Measurements from ENCODE around the gene TAOK2. TPM values are rescaled to one million over a fixed set of nuclear protein-coding genes. Genes with fewer than 3 reads are reported as not detected.

TAOK2 gene
- 32.3 and 39.7 TPM in 2 replicates for total RNA-seq

DNA sequence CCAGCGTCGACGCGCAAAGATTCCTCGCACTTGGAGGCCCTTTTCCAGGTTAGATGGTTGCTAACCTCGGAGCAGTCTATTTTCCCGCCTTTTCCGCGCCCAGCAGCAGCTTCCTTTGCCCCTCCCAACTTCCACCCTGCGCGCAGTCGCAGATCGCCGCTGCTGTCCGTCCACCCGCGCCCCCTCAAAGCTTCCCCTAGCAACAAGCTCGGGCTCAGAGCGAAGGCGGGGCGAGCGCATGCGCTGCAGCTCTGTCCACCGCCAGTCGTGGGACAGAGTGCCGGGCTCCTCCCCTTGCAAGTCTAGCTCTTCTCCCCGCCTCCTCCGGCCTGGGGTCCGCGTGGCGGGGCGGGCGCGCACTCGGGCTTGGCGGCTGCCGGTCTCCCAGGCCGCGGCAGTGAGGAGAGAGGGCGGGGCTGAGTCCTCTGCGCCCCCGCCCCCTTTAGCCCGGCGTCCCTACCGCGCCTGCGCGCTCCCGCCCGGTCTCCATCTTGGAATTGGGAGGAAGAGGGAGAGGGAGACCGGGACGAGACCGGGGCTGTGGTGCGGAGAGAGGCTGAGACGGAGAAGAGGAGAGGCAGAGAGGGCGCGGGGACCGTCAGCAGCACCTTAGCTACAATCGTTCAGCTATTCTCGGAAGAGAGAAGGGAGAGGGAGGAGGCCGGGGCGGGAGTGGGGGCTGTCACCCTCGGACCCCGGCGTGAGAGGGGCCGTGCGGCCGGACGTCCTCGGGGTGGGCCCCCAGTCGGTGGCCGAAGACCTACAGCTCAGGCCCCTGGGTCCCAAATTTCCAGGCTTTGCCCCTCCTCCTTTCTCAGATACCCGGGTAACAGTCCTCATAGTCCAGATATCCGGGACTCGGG is at the start of gene TAOK2:
TAOK2 (plus strand) TSS at position 485 of the 863 bp plus-strand sequence. CDS start 3,905 bp downstream, outside the sequence.

DNA sequence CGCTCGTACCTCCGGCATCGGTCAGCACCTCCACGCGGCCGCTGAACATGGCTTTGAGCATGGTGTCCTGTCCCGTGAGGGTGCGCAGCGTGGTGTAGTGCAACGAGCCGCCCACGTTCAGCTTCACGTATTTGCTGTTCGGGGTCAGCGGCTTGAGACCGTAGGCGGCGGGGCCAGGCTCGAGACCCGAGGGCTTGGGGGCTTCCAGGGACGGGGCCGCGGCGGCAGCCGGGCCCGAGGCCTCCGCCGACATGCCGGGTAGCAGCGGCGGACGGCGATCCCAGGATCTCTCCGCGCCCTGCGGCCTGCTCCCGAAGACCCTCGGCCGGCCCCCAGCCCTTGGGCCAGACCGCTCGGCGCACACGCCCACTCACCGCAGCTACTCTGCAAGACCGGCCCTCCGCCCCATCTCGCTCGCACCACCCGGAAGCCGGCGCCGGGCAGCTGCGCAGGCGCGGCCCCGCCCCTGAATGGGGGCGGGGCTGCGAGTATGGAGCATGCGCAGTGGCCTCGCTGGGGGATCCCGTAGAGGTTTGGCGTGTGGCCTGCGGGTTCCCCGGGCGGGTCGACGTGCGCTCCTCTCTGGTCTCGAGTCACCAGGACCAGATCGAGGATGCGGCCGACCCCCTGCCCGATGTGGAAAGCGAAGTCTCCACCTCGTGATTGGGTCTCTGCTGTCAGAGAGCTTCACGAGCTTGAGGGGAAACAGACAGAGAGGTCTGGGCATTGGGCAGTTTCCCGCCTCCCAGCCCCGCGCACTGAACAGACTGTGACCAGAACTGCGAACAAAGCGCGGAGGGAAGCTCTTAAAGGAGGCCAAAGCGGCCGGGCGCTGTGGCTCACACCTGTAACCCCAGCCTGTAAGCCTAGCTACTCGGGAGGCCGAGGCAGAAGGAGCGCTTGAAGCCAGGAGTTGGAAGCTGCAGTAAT is 47.6 kb upstream of the TAOK2 start, which contains the start of gene KCTD13:
KCTD13 (minus strand) TSS at position 446 of the 930 bp plus-strand sequence; CDS start at position 253, 193 bp downstream.

DNA sequence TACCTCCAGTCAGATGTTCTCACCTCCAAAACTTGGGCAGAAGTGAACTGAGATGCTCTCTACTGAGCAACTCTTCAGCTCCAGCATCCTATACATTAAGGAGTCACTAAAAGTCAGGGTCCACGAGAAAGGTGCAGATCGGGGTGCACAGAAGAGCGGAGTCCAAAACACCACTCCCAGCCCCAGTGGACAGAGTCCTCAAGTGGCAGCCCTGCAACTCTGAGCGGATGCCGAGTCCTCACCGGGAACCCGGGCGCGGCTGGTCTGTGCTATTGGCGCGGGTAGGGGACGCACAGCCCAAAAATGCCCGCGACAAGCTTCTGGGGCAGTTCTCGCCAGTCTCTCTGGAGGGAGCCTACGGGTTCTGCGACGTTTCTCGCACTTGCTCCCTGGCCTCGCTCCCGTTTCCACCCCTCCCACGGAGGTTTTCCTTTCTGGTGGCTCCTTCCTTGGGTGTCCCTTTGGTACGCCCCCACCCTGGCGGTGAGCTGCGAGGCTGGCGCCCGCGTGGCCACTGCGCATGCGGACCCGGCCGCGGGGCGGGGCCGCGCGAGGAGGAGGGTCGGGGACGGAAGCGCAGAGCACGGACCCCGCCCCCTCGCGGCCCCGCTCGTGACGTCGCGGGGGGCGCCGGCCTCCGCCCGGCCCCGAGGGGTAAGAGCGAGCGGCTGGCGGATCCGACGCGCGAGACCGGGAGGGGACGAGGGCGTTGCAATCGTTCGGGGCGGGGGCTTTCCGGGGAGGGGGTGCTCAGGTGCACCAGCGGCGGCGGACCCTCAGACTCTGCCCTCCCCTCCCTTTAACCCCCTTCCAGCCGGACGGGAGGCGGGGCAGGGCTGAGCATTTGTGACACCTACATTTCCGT is 12.0 kb upstream of the TAOK2 start, which contains the start of gene TMEM219:
TMEM219 (plus strand) TSS at position 601 of the 865 bp plus-strand sequence. CDS start 1,065 bp downstream, outside the sequence.

DNA sequence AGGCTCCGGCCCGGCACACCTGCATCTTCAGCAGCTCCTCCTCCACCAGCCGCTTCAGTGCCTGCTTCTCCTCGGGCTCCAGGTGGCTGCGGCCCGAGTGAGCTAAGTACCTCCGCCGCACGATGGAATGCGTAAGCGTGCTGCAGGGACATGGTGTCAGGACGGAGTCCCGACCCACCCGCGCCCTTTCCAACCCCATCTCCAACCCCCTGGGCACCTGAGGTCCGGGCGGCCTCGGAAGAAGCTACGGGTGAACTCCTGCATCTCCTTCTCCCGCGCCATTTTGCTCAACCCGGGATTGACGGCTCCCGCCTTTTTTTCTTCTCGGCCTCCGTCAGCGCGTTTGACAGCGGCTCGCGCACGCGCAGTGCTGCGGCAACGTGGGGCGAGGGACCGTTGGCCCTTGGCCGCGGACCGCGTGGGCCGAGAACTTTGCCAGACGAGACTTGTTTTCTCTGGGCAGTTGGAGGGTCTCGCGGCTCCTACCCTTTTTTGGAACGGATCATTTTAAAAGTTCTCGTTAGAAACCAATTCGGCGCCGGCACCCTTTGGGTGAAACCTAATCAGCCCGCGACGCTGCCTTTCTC is 21.7 kb downstream of the TAOK2 start, which contains the start of gene HIRIP3:
HIRIP3 (minus strand) TSS at position 294 of the 587 bp plus-strand sequence; CDS start at position 282, 12 bp downstream.

DNA sequence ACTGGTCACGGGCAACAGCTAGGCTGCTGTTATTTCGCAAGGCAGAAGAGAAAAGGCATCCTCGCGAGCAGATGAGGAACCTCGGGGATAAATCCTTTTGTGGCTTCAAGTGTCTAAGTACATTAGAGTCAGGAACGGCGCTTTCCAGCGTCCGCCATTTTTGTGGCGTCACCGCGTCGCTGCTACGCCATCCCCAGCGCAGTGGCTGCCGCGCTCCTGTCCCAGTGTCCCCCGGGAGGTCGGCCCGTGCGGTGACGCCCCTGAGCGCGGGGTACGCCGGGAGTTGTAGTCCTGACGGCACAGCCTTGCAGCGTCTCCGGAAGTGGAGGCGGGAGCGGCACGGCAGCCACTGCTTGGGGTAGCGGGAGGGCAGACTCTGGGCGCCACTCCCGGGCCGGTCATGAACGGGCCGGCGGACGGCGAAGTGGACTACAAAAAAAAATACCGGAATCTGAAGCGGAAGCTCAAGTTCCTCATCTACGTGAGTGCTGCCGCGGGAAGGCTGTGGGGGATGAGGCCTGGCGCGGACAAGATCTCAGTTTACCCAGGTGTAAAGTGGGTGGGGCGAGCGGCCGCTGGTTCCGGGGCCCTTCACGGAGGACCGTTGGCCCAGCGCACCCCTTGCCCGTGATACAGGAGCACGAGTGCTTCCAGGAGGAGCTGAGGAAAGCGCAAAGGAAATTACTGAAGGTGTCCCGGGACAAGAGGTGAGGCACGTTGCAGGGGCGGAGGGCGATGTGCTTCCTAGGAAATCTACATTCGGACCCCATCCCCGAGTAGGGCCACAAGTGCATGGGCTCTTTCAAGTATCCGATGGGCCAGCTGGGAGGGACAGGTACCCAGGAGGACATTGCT is 22.5 kb downstream of the TAOK2 start, which contains the start of gene INO80E:
INO80E (plus strand) TSS at position 331 of the 855 bp plus-strand sequence; CDS start at position 401, 70 bp downstream.

DNA sequence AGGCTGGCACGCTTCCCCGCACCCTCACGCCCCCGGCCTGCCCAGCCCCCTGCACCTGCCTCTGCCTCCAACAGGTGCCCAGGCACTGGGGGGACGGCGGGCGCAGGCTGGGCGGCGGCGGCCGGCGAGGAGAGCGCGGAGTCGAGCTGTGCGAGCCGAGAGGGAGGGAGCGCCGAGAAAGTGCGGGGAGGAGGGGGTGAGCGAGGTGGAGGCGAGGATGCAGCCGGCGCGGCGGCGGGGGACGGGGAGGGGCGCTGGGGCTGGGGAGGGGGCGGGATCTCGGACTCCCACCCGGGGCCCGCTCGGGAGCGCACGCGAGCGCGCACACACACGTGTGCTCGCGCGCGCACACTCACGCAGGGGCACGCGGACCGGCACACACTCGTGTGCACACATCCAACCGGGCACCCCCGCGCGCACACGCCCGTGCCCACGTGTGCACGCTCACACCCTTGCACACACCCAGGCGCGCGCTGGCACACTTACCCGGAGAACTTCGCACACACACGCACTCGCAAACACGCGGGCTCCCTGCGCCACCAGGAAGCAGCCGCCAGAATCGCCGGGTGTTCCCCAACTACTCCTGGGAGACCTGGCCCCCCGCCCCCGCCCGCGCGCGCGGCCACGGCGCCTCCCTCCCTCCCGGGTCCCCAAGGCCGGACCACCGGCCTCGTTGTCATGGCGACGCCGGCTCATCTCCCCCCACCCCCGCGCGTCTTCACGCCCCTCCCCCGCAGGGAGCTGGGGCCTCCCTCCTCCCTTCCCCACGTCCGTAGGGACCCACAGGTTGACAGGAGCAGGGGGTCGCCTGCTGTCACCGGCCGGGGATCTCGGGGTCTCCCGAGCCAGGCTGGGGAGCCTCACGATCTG is 37.4 kb downstream of the TAOK2 start, which contains the start of gene DOC2A:
DOC2A (minus strand) TSS at position 184 of the 870 bp plus-strand sequence. CDS start 805 bp downstream, outside the sequence.

DNA sequence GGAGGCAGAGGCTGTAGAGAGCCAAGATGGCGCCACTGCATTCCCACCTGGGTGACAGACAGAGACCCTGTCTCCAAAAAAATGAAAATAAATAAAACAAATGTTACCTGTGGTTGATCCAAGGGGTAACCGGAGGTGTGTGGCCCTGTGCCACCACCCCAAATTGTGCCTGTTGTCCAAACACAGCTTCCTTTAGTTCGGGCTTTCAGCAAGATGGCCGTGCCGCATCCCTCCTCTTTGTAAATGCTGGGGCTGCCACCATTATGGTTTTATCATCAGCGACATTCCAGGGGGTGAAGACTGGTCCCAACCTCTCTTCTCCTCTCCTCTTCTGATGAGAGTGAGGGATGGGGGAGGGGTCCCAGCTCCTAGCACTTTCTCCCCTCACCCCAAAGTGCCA is 49.2 kb downstream of the TAOK2 start, which contains the start of gene C16orf92:
C16orf92 (plus strand) TSS at position 312 of the 400 bp plus-strand sequence. CDS start 143 bp downstream, outside the sequence.

DNA sequence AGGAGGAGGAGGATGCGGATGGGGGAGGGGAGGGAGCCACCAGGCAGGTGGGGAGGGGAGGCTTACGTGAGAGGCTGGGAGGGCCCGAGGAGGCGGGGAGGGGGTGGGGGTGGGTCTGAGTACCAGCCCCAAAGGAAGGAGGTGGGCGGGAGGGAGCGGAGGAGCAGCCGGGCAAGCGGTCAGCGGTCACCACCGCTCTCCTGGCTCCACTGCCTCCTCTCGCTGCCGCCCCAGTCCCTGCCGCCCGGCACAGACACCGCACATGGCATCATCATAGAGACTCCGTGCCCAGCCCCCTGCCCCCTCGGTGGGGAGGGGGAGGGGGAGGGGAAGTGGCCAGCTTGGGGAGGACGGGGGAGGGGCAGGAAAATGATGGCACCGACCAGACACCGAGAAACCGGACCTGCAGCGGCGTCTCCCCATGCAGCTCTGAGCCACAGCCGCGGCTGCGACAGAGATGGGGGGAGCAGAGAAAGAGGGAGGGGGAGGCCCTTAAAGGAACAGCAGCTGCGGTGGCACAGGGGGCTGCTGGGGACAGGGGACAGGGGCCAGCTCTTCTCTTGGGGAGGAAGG is 57.3 kb downstream of the TAOK2 start, which contains the start of gene TLCD3B:
TLCD3B (minus strand) TSS at position 431 of the 573 bp plus-strand sequence. CDS start 744 bp downstream, outside the sequence.

Other genes with a start within 250 kb of the TAOK2 start
- gene C16orf54, start 227.9 kb upstream of the TAOK2 start, total RNA-seq = under 0.01 TPM in 1 of 2 replicates, not detected in the other
- not detected in 2 replicates for gene ZG16, start 195.6 kb upstream of the TAOK2 start, total RNA-seq
- 19.4 and 130 TPM in 2 replicates for gene KIF22, start 183.1 kb upstream of the TAOK2 start, total RNA-seq
- 482 and 486 TPM in 2 replicates for gene MAZ, start 167.3 kb upstream of the TAOK2 start, total RNA-seq
- 0.25 and 0.98 TPM in 2 replicates for gene PRRT2, start 161.7 kb upstream of the TAOK2 start, total RNA-seq
- 19.9 and 38.3 TPM in 2 replicates for gene PAGR1, start 157.7 kb upstream of the TAOK2 start, total RNA-seq
- gene MVP, start 153.4 kb upstream of the TAOK2 start, total RNA-seq = 178 and 255 TPM in 2 replicates
- gene CDIPT, start 110.6 kb upstream of the TAOK2 start, total RNA-seq = 94.5 and 128 TPM in 2 replicates
- 13.0 and 66.6 TPM in 2 replicates for gene SEZ6L2, start 74.3 kb upstream of the TAOK2 start, total RNA-seq
- gene ASPHD1, start 73.4 kb upstream of the TAOK2 start, total RNA-seq = 13.9 and 25.9 TPM in 2 replicates
- gene KCTD13, start 47.6 kb upstream of the TAOK2 start, total RNA-seq = 11.4 and 12.5 TPM in 2 replicates
- 89.3 and 173 TPM in 2 replicates for gene TMEM219, start 11.8 kb upstream of the TAOK2 start, total RNA-seq
- 5.7 and 21.7 TPM in 2 replicates for gene HIRIP3, start 21.7 kb downstream of the TAOK2 start, total RNA-seq
- gene INO80E, start 22.4 kb downstream of the TAOK2 start, total RNA-seq = 39.2 and 97.6 TPM in 2 replicates
- gene DOC2A, start 37.2 kb downstream of the TAOK2 start, total RNA-seq = 0.49 and 0.76 TPM in 2 replicates
- gene C16orf92, start 49.3 kb downstream of the TAOK2 start, total RNA-seq = not detected in 2 replicates
- 0.13 and 0.98 TPM in 2 replicates for gene TLCD3B, start 57.4 kb downstream of the TAOK2 start, total RNA-seq
- gene ALDOA, start 91.9 kb downstream of the TAOK2 start, total RNA-seq = 908 and 1,156 TPM in 2 replicates
- gene PPP4C, start 102.1 kb downstream of the TAOK2 start, total RNA-seq = 111 and 141 TPM in 2 replicates
- 1.4 TPM in 1 of 2 replicates, not detected in the other for gene TBX6, start 118.1 kb downstream of the TAOK2 start, total RNA-seq
- gene YPEL3, start 122.3 kb downstream of the TAOK2 start, total RNA-seq = 17.4 and 95.1 TPM in 2 replicates
- gene GDPD3, start 139.7 kb downstream of the TAOK2 start, total RNA-seq = 0.16 and 0.76 TPM in 2 replicates
- 35.7 and 64.1 TPM in 2 replicates for gene MAPK3, start 149.4 kb downstream of the TAOK2 start, total RNA-seq
- gene CORO1A, start 209.7 kb downstream of the TAOK2 start, total RNA-seq = 3.0 and 10.1 TPM in 2 replicates
- 122 and 439 TPM in 2 replicates for gene BOLA2B, start 219.8 kb downstream of the TAOK2 start, total RNA-seq
- gene SLX1A, start 220.0 kb downstream of the TAOK2 start, total RNA-seq = 92.7 and 110 TPM in 2 replicates
- gene SULT1A3, start 225.4 kb downstream of the TAOK2 start, total RNA-seq = 2.8 and 7.6 TPM in 2 replicates

Data from mesangial cell (primary cell).